ENCODE measurements around the gene POLR2A.

- TF ChIP-seq CTCF (conservative IDR thresholded peaks at IDR 0.05 in 1 of 2, IDR thresholded peaks at IDR 0.05 in 1 of 2; ENCODE audit: extremely low read depth in 1 of 2, insufficient read depth in 1 of 2, low read depth in 1 of 2, low read length in 2 of 2) (no peak), EZH2 (IDR thresholded peaks at IDR 0.05; ENCODE audit: borderline replicate concordance, low read length) (no peak)
Observed at GRCh38 chr17:7538050-7538449, 53.9 kb downstream of the POLR2A start.

Measured in mammary epithelial cell (primary cell).